DND-41 (cell line): ENCODE results near the gene ERG.

ENCODE experiments used
- ATAC-seq: fragments of 200-7000 bp; cut with Tn5 transposase; 3 replicates; pipeline ENCODE4 v1.9.1; 2021; ENCODE audit warnings: low read depth; ENCODE audit not compliant: insufficient read depth
- DNase-seq: peaks from one replicate; pipeline ENCODE4 v3.0.0-alpha.2; 2020
- H2AFZ ChIP-seq: 2 replicates; pipeline ENCODE4 v1.6.0; 2012; ENCODE audit warnings: low read depth, low read length
- H3K27ac ChIP-seq: 2 replicates; pipeline ENCODE4 v1.5.1; 2012; ENCODE audit warnings: low read length, inconsistent platforms
- H3K27me3 ChIP-seq: fragments of 200-600 bp; sonication (generic); 2 replicates; pipeline ENCODE4 v1.6.0; 2012; ENCODE audit warnings: low read length, mild to moderate bottlenecking, inconsistent platforms; ENCODE audit not compliant: insufficient read depth, poor library complexity
- H3K36me3 ChIP-seq: 2 replicates; pipeline ENCODE4 v1.5.1; 2012; ENCODE audit warnings: low read length, inconsistent platforms; ENCODE audit not compliant: insufficient read depth
- H3K4me1 ChIP-seq: 2 replicates; pipeline ENCODE4 v1.5.1; 2012; ENCODE audit warnings: mild to moderate bottlenecking, low read length; ENCODE audit not compliant: insufficient read depth
- H3K4me2 ChIP-seq: 2 replicates; pipeline ENCODE4 v1.6.0; 2012; ENCODE audit warnings: mild to moderate bottlenecking, moderate library complexity, low read length, inconsistent platforms; ENCODE audit not compliant: insufficient read depth
- H3K4me3 ChIP-seq, 2 experiments: fragments of 200-600 bp in 1 of 2; shearing (Covaris generic) in 1 of 2; 2 replicates each; pipeline ENCODE4 v1.5.1; 2012 to 2016; ENCODE audit warnings: inconsistent platforms in 2 of 2, low read length in 2 of 2, mild to moderate bottlenecking in 2 of 2, low read depth in 1 of 2, moderate library complexity in 1 of 2
- H3K79me2 ChIP-seq: 2 replicates; pipeline ENCODE4 v1.6.0; 2012; ENCODE audit warnings: low read length, inconsistent platforms; ENCODE audit not compliant: insufficient read depth
- H3K9ac ChIP-seq: 2 replicates; pipeline ENCODE4 v1.6.0; 2012; ENCODE audit warnings: low read depth, mild to moderate bottlenecking, inconsistent platforms, low read length, moderate library complexity
- H3K9me3 ChIP-seq: 2 replicates; pipeline ENCODE4 v1.5.1; 2012; ENCODE audit warnings: low read length, moderate library complexity, mild to moderate bottlenecking, inconsistent platforms; ENCODE audit not compliant: insufficient read depth, severe bottlenecking
- H4K20me1 ChIP-seq: 2 replicates; pipeline ENCODE4 v1.6.0; 2012; ENCODE audit warnings: low read length; ENCODE audit not compliant: insufficient read depth
- EZH2 ChIP-seq: IDR thresholded peaks from 3 replicates; pipeline ENCODE4 v1.6.1; 2012; ENCODE audit warnings: borderline replicate concordance, low read depth, mild to moderate bottlenecking, moderate library complexity, low read length, inconsistent platforms; ENCODE audit not compliant: severe bottlenecking
- TF ChIP-seq, protein P1 (sequence below): IDR thresholded peaks from 2 replicates; pipeline ENCODE4 v1.5.1; 2012; ENCODE audit warnings: borderline replicate concordance, low read length, moderate library complexity, mild to moderate bottlenecking; ENCODE audit not compliant: poor library complexity, severe bottlenecking; ENCODE audit errors: extremely low read depth

The ERG gene

GRCh38 chr21:38401191-38401926 is 96.9 kb downstream of the ERG start:
- Histone ChIP-seq H2AFZ (no peak overlapping the region), H3K27ac (no peak overlapping the region), H3K9ac (no peak overlapping the region), H3K79me2 (no peaks in the 10 kb centered on the region), H3K4me1 (no peaks in the 10 kb centered on the region), H4K20me1 (no peaks in the 10 kb centered on the region; the same call in 1 of the 2 replicates), H3K27me3 (peaks cover 41% of the 10 kb centered on the region), H3K4me3 (no peak overlapping the region), H3K36me3 (no peaks in the 10 kb centered on the region), H3K9me3 (no peaks in the 10 kb centered on the region), H3K4me2 (no peak overlapping the region)
- ATAC-seq (no peak), DNase-seq (no peak)
- TF ChIP-seq, protein P1, sequence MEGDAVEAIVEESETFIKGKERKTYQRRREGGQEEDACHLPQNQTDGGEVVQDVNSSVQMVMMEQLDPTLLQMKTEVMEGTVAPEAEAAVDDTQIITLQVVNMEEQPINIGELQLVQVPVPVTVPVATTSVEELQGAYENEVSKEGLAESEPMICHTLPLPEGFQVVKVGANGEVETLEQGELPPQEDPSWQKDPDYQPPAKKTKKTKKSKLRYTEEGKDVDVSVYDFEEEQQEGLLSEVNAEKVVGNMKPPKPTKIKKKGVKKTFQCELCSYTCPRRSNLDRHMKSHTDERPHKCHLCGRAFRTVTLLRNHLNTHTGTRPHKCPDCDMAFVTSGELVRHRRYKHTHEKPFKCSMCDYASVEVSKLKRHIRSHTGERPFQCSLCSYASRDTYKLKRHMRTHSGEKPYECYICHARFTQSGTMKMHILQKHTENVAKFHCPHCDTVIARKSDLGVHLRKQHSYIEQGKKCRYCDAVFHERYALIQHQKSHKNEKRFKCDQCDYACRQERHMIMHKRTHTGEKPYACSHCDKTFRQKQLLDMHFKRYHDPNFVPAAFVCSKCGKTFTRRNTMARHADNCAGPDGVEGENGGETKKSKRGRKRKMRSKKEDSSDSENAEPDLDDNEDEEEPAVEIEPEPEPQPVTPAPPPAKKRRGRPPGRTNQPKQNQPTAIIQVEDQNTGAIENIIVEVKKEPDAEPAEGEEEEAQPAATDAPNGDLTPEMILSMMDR: no peak
- no peak for TF ChIP-seq EZH2

DNA sequence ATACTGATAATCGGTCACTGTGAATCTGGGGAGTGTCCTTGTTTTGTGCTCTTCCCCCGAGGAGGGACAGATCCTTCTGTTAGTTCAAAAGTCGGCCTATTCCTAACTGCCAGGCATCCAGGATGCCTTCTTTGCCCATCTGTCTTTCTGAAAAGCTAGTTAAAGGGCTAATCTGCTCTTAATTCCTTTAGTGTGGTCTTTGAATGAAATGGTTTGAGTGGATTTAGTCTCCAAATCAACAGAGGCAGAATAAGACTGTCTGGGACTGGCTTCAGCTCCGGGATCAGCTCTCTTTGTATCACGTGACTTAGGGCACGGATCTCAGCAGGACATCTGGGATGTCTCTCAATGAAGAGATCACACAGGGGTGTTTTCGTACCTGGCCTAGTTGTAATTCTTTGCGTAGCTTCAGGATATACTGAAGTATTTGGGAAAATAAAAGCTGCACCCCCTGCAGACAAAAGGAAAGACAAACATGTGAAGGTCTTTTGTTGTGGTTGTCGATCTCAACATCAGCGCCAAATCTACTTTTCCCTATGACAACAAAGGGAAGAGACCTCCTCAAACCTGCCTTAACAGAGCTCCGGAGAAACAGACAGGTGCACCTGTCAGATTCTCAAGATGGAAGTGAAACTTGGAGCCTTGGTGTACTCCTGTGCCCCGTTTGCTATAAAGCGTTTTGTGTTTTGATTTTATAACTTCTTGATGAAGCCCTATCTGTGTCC is 97.9 kb downstream of the ERG start:
- no peak overlapping the region for H3K4me3 ChIP-seq
- TF ChIP-seq, protein P1: no peak
- no peak for TF ChIP-seq EZH2
- DNase-seq (no peak), ATAC-seq (no peak)
- H3K36me3 ChIP-seq: no peaks in the 10 kb centered on the region
- no peak overlapping the region for H2AFZ ChIP-seq
- no peaks in the 10 kb centered on the region for H3K9me3 ChIP-seq
- no peak overlapping the region for H3K9ac ChIP-seq
- no peaks in the 10 kb centered on the region for H3K79me2 ChIP-seq
- no peaks in the 10 kb centered on the region; the same call in 1 of the 2 replicates for H4K20me1 ChIP-seq
- H3K27me3 ChIP-seq: peaks cover 38% of the 10 kb centered on the region
- no peak overlapping the region for H3K4me2 ChIP-seq
- no peak overlapping the region for H3K27ac ChIP-seq
- H3K4me1 ChIP-seq: no peaks in the 10 kb centered on the region

- H3K4me1 ChIP-seq: no peaks in the 10 kb centered on the region
- peaks cover 28% of the 10 kb centered on the region for H3K27me3 ChIP-seq
- no peak for ATAC-seq
- no peaks in the 10 kb centered on the region for H3K36me3 ChIP-seq
- no peak overlapping the region for H2AFZ ChIP-seq
- H4K20me1 ChIP-seq: no peaks in the 10 kb centered on the region
- no peak overlapping the region for H3K4me2 ChIP-seq
- TF ChIP-seq, protein P1: no peak
- TF ChIP-seq EZH2: no peak
- H3K4me3 ChIP-seq: no peak overlapping the region
- no peaks in the 10 kb centered on the region for H3K9me3 ChIP-seq
- DNase-seq: no peak
- no peaks in the 10 kb centered on the region for H3K79me2 ChIP-seq
- H3K9ac ChIP-seq: no peak overlapping the region
- no peak overlapping the region for H3K27ac ChIP-seq
Measured at GRCh38 chr21:38399103-38399502, 99.2 kb downstream of the ERG start.
